Ammon's horn (tissue), 1 donor: ENCODE results near the gene MT1A.
A peak's percentile ranks its signal among the peaks of the same experiment; 100 is the strongest.
"Not testable (repeated sequence)": the region's sequence is repeated elsewhere in the genome, so short reads cannot be mapped to it uniquely, and the experiment has no call there.

Experiments
- DNase-seq: peaks from one replicate; pipeline ENCODE4 v3.0.0-alpha.2; 2016; ENCODE audit warnings: low spot score

The MT1A gene

GRCh38 chr16:56657555-56658326 lies 19.3 kb downstream of the MT1A start, which contains the start of gene MT1F:
Gene MT1F (plus strand): TSS chr16:56657959. CDS start chr16:56658059, 100 bp downstream.
- DNase-seq, result peak; percentile 67

GRCh38 chr16:56658327-56658875 lies 19.9 kb downstream of the MT1A start:
- DNase-seq, result no peak

DNA sequence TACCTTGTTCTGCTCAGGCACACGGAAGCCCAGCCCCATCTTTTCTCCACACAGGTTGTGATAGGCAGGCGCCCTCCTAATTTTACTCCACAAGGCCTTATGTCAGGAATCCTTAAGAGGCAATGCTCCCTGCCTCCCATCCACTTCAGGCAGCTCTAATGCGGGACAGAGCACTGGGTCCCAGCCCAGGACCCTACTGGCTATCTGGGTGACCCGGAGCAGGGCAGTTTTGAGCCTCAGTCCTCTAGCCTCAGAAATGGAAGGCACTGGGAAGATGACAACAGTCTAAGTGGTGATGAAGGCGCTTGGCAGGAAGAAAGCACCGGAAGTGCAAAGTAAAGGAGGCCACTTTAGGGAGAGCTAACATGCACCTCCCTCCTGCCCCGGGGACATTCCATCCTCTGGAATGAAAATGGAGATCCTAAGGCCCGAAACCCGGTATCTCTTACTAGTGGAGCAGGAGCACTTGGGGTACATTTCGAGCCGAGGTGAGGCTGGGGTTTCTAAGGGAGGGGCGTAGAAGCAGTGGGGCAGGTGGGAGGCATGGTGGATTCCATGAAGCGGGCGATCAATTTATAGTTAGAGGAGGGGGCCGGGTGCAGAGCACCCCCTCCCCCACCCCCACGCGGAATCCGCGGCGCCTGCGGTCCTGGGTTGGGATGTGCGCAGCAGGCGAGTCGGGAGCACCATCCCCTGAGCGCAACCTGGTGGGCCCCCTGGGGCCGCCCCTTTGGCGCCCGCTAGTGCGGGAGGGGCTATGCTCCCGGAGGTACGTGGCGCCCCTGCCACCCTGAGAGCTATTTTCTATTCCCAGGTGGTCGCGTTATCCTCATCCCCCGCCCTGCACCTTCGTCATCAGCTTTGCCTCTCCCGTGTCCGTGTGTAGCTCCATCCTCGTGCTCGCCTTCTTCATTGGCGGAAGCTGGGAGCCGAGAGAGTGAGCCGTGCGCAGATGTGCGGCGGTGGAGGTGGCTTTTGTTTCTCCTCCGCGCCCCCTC lies 24.2 kb downstream of the MT1A start:
- peak; percentile 21 for DNase-seq

DNA sequence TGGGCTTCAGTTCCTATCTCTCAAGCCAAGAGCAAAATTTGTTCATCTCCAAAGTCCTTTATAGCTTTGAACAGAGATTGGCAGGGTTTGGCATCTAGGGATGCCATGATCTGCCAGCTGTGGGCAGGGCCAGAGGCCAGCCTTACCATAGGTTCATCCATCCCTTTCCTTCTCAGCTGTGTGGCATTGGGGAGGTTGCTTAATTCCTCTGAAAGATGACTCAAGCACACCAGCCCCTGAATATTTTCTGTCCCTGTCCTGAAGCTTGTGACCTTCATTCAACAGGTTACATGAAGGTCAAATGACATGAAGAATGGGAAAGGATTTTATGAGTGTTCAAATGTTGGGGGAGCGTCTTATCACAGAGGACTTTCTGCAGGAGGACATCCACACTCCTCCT lies 26.0 kb downstream of the MT1A start:
- no peak for DNase-seq

- DNase-seq, result not testable (repeated sequence)
Observed at GRCh38 chr16:56665286-56666261, 27.1 kb downstream of the MT1A start.

GRCh38 chr16:56667581-56668571 lies 29.4 kb downstream of the MT1A start, which contains the start of gene MT1G:
Gene MT1G (minus strand): TSS chr16:56668065. CDS start chr16:56667993, 72 bp downstream.
- peak; percentile 52 for DNase-seq

DNA sequence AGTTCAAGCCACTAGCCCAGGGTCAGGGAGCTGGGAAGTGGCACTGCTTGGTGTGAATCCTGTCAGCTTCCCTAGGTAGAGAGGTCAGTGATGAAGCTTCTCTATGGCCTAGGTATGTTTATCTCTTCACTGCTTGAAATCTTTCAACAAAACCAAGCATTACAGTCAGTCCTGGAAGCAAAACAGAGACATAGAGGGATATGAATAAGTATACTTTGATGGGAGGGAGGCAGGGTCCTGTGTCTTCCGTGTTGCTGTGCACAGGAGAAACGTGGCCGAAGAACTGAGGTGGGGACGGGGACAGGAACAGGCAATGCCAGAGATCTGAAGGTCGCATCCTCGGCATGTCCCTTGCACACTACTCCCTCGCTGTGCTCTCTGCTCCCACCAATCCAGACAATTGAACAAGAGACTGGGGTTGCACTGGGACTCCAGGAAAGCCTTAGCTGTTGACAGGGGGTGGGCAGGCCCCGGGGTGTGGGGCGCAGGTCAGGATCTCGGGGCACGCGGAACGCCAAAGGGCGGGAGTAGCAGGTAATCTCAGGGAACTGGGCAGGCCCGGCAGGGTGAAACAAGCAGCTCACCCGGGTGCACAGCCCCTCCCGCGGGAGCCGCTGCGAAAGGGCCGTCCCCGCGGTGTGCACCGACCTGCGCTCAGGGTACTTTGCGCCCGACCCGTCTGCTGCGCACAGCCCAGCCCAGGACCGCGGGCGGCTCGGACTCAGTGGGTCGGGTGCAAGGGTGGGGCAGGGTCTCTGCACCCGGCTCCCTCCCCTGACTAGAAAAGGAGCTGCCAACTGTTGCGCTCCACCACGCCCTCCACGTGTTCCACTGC lies 30.8 kb downstream of the MT1A start, which contains the start of gene MT1H:
TSS of gene MT1H (plus strand) at position 810 of the 835 bp plus-strand sequence. CDS start 71 bp downstream, outside the sequence.
- no peak for DNase-seq

DNA sequence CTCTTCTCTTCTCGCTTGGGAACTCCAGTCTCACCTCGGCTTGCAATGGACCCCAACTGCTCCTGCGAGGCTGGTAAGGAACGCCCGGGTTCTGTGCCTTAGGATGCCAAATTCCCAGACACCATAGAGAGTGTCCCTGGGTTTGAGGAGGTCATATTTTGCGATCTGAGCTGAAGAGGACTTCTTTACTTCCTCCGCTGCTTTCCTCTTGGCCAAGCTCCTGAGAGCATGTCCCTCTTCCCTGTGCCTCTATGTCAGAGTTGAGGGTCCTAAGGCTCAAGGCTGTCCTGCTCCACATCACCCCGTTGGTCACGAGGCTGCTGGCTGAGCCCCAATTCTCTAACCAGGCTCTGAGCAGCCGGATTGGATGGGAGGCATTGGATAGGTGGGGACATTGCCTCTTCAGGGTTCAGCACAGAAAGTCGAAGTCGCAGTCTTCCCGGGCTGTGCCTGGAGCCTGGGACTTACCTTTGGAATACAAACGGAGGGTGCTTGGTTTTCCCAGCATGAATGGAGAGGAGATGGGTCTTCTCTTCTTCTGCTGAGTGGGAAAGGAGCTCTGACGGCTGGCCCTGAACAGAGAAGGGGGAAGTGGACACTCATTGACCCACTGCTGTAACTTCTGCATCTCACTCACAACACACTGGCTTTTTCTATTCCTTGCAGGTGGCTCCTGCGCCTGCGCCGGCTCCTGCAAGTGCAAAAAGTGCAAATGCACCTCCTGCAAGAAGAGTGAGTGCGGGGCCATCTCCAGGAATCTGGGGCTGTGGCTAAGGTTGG lies 31.6 kb downstream of the MT1A start:
- DNase-seq, result no peak

DNA sequence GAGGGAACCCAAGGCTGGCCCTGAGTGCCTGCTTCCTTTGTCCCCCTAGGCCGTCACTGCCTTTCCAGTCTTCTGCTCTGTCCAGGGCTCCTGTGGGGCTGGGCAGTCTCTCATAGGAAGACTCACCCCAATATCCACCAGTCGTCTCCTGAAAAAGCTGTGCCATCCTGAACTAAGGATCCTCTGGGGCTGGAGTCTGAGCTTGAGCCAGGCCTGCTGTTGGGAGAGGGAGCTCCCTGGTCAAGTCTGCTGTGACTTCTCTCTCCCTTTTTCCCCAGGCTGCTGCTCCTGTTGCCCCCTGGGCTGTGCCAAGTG lies 32.1 kb downstream of the MT1A start:
- DNase-seq, result no peak

GRCh38 chr16:56671691-56672090 lies 33.2 kb downstream of the MT1A start:
- DNase-seq, result peak; percentile 33

- DNase-seq, result not testable (repeated sequence)
Observed at GRCh38 chr16:56672171-56672570, 33.7 kb downstream of the MT1A start.

DNA sequence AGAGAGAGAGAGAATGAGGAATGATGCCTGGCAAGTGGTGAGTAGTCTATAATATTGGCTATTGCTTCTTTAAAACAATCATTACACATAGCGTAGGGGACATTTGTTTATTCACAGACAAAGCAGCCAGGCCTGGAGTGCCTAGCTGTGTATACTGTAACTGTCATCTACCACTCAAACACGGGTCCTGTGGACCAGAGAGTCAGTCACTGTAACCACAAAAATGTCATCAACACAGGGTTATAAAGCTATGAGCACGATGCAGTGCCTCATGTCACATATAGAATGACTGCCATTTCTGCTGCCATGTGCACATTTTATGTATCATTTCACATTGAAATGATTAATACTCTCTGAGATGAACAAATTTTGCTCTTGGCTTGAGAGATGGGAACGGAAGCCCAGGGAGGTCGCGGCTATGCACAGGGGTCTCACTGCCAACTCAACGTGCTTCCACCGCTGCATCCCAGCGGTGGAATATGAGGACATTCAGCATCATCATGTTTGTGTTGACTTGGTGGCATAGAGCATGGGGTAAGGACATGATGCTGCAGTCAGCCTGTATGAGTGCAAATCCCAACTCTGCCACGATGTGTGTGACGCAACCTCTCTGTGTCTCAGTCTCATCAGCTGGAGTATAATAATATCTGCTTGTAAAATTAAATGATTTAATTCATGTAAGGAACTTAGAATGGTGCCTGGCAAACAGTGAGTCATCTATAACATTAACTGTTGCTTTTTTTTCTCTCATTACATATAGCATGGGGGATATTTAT lies 34.5 kb downstream of the MT1A start:
- DNase-seq, result peak; percentile 34

GRCh38 chr16:56673921-56674320 lies 35.5 kb downstream of the MT1A start:
- DNase-seq, result peak; percentile 35

DNA sequence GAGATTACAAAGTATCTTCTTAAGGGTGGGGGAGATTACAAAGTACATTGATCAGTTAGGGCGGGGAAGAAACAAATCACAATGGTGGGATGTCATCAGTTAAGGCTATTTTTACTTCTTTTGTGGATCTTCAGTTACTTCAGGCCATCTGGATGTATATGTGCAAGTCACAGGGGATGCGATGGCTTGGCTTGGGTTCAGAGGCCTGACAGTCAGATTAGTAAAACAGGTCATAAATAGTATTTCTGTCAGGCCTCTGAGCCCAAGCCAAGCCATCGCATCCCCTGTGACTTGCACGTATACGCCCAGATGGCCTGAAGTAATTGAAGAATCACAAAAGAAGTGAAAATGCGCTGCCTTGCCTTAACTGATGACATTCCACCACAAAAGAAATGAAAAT lies 36.1 kb downstream of the MT1A start:
- not testable (repeated sequence) for DNase-seq

DNA sequence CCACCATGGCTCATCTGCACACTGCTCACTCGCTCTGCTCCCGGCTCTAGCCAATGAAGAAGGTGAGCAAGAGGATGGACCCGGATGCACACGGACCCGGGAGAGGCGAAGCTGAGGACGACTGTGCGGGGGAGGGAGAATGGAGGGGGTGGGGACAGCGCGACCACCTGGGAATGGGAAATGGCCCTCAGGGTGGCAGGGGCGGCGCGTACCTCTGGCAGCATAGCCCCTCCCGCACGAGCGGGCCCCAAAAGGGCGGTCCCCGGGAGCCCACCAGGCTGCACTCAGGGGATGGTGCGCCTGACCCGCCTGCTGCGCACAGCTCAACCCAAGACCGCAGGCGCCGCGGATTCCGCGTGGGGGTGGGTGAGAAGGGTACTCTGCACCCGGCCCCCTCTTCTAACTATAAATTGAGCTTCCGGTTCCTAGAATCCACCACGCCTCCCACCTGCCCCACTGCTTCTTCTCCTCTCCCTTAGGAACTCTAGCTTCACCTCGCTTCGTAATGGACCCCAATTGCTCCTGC lies 37.3 kb downstream of the MT1A start:
- DNase-seq, result no peak

DNA sequence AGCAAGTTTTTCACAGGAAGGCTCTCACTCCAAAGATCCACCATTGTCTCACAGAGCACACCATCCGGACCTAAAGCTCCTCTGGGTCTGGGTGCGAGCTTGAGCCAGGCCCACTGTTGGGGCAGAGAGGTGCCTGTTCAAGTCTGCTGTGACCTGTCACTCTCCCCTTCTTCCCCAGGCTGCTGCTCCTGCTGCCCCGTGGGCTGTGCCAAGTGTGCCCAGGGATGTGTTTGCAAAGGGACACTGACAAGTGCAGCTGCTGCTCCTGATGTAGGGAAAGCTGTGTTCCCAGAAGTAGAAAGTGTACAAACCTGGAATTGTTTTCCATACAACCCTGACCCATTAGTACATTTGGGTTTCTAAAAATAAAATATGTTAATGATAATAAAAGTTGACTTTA lies 39.0 kb downstream of the MT1A start:
- no peak for DNase-seq

DNA sequence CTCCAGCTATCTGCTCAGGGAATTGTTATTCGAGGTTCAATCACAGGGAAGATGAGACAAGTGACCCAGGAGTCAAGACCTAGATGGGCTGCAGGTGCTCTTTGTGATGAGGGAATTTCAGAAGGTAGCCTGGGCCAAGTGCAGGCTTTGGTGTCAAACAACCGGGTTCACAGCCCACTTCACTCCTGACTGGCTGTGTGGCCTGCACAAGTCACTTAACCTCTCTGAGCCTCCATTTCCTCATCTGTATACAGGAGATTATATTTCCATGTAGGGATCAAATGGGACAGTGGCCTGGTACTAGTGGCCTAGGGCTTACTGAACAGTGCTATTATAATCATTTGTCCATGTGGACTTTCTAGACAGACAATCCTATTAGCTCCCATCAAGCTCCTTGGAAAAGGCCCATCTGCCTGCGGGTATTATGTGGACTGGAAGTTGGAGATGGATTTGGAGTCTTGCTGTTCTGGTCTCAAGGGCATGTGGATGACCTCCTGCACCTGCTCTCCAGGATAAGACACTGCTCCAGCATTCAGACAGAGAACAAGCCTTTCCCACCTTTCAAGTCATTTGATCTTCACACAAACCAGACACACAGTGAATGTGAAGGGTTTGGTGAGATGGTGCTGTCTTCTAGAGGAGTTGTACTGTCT lies 40.7 kb downstream of the MT1A start:
- no peak for DNase-seq
